GM19395 (cell line): ENCODE results near the gene SKAP2.

Source experiments
- ATAC-seq: cut with Tn5 transposase; IDR thresholded peaks from one replicate; pipeline ENCODE4 v1.9.1; 2021; ENCODE audit warnings: mild to moderate bottlenecking, moderate library complexity; ENCODE audit not compliant: unreplicated experiment

SKAP2 gene

DNA sequence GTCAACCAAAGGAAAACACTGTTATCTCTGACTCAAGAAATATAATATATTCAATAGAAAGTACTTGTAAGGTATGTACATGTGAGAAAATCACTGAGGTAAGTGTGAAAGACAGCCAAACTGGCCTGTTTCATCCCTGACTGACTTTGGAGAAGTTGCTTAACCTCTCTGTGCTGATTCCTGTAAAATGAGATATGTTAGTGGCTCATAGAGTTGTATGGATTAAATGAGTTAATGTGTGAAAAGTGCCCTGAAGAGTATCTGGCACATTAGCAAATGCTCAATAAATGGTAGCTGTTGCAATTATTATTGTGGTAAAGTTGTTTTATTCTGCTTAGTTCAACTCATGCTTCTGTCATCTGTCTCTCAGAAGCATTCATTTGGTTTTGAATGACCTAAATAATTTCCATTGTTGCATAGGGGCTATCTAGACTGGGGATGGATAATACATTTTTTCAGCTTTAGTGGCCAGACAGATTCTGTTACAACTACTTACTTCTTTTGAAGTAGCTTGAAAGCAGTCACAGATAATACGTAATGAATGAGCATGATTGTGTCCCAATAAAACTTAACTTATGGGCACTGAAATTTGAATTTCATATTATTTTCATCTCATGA is 84.3 kb downstream of the SKAP2 start:
- no peak for ATAC-seq

DNA sequence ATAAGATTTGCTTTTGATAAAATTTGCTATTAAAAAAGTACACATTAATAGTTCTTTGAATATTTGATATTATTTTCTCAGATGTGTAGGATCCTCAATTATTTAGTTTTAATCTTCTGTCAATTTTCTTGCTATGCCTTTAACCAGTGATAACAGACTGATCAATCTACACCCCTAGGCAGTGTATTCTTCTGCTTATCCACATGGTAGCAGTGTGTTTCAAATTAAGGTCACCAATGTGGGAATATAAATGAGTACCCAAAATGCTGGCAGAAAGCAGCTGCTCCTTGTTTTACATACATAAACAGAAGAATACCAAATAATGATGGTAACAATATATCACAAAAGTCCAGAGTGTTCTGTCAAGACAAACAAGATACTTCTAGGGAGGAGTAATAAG is 87.0 kb downstream of the SKAP2 start:
- no peak for ATAC-seq

DNA sequence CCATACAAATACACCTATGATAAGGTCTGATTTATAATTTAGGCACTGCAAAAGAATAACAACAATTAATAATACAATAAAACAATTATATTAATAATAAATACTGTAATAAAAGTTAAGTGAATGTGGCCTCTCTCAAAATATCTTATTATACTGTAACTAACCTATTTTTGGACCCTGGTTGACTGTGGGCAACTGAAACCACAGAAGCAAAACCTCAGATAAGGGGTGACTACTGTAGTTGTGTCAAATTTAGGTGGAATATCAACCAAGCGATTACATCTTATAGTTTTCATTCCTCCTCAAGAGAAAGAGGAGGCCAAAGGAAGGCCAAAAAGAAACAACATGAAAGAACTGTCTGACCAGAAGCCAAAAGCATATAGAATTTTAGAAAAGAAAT is 103.9 kb downstream of the SKAP2 start:
- no peak for ATAC-seq

DNA sequence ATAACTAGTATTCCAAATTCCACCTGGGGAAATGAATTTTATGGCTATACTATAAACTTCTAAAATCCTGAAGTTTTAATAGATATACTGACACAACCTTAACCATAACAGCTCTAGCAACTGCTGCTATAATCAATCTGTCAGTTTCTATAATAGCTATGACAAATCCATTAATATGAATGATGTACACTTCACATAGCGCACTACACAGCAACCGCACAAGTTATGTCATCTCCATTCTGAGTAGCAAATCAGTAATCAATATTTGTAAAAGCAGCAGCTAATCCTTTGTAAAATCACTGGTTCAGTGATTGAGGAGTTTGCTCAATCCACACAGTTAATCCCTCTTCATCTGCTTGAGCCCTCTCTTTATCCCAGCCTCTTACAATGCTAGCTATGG is 105.3 kb downstream of the SKAP2 start:
- no peak for ATAC-seq

DNA sequence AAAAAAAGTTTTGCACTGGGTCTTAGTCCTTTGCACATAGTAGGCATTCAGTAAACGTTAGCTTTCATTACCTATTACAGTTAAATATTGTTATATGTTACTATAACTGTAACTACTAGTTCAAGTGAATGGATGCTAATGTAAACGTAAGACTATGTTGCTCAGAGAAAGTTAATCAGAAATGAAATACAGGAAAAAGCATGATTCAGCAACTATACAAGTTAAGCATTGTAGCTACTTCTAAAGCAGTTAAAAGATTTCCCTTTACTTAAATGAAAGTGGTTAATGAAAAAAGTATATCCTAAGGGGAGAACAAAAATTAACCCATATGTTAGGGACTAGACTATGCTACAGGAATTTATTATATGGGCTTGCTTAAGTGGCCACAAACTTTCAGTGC is 121.2 kb downstream of the SKAP2 start:
- no peak for ATAC-seq

DNA sequence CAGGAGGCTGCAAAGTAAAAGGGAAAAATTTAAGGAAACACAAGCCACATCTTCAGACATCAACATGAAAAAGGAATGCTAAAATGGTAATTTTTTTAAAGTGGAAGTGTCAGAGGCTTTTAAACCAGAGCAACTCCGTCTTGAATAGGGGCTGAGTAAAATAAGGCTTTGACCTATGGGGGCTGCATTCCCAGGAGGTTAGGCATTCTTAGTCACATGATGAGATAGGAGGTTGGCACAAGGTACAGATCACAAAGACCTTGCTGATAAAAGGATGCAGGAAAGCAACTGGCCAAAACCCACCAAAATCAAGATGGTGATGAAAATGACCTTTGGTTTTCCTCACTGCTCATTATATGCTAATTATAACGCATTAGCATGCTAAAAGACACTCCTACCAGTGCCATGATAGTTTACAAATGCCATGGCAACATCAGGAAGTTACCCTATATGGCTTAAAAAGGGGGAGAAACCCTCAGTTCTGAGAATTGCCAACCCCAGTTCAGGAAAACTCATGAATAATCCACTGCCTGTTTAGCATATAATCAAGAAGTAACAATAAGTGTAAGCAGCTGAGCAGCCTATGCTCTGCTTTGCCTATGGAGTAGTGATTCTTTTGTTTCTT is 128.3 kb downstream of the SKAP2 start:
- ATAC-seq, result no peak

GRCh38 chr7:26729150-26729775 is 135.1 kb downstream of the SKAP2 start:
- ATAC-seq, result no peak

- ATAC-seq, result no peak
Observed at GRCh38 chr7:26726051-26726450, 138.3 kb downstream of the SKAP2 start.

GRCh38 chr7:26724795-26725194 is 139.6 kb downstream of the SKAP2 start:
- ATAC-seq, result no peak

GRCh38 chr7:26723129-26723528 is 141.3 kb downstream of the SKAP2 start:
- no peak for ATAC-seq

GRCh38 chr7:26721450-26721849 is 142.9 kb downstream of the SKAP2 start:
- ATAC-seq, result no peak

DNA sequence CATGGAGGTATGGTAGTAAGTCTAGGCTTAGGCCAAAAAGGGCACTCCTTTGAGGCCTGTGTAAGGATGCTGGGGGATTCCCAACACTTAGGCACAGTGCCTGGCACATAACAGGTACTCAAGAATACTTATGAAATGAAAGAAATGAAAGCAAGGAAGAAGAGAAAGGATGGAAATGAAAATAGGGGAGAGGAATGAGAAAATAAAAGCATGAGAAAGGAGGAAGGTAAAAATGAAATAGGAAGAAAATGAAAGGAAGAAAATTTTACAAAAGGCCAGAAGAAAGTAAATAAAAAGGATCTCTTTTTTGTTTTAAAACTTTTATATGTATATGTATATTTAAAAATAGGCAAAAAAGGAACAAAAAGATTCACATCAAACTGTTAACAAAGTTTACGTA is 146.3 kb downstream of the SKAP2 start:
- ATAC-seq, result no peak

- ATAC-seq, result no peak
Observed at GRCh38 chr7:26714438-26714837, 150.0 kb downstream of the SKAP2 start.

- ATAC-seq, result no peak
Observed at GRCh38 chr7:26714006-26714405, 150.4 kb downstream of the SKAP2 start.

- no peak for ATAC-seq
Observed at GRCh38 chr7:26709210-26709990, 155.0 kb downstream of the SKAP2 start.

DNA sequence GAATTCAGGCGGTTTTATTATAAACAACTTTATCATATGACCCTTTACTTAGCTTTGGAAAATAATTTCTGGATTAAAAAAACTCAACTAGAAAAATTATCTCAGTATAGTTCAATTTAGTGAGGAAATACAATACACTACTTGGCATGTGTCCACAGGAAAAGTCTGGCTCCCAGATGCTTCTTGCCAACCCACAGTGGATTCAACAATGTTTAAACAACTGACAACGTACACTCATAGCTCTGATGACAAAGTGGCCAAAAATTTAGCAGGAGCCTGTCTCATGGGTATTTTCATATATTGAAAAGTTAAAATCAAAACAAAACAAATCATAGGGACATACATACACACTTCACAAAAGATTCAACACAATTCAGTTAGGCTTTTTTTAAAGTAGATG is 158.8 kb downstream of the SKAP2 start:
- no peak for ATAC-seq

GRCh38 chr7:26704786-26705185 is 159.6 kb downstream of the SKAP2 start:
- no peak for ATAC-seq

- no peak for ATAC-seq
Observed at GRCh38 chr7:26704036-26704435, 160.4 kb downstream of the SKAP2 start.

- no peak for ATAC-seq
Observed at GRCh38 chr7:26700893-26701292, 163.5 kb downstream of the SKAP2 start.

DNA sequence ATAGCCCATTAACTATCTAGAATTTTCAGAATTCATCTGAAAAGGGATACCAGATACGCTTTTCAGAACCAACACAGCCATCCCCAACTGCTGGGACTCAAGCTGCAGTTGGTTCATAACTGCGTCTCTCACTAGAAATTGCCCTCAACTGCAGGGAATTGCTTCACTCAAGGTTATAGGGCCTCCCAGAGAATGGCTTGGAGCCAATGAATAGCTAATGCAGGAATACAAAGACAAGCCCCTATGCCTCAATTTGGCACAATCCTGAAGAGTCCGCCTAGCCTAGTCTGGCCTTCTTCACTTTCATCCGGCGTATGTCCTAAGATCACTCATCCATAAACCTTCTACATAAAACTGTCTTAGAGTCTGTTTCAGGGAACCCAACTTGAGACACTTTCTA is 164.0 kb downstream of the SKAP2 start:
- no peak for ATAC-seq

DNA sequence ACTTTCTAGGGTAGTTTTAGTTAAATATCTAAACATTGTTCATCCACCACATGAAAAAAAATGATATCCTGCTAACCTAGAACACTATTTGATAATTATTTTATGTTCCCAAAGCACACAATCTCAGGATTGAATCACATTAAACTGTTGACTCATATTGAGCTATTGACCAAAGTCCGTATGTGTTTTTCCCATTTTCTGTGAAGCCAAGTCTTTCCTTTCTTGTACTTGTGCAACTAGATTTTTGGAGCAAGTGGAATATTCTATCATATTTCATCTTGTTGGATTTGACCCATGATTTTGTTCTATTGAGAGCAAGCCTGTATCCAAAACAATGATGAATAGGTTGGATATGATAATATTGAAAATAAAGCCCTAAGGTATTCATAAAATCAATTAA is 164.6 kb downstream of the SKAP2 start:
- no peak for ATAC-seq

DNA sequence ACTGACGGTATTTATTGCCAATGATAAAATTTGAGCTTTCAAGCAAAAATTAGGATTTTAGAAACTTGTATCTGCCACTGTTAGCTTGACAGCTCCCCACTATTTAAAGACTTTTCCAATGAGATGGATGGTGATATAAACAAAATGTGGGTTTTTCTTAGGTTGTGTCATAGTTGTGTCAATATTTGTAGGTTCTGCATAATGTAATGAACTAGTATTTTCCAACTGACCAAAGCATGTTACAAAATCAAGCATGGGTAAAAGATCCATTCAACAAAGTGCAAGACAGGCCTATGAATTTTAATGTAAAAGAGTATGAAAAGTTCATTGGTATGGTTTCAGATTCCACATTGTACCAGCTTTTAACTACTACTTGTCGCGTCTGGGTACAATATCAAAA is 165.6 kb downstream of the SKAP2 start:
- ATAC-seq, result no peak
